Activated CD4-positive, alpha-beta T cell treated with anti-CD3 and anti-CD28 coated beads for 4 hours (primary cell): ENCODE data around the gene SMARCD3.

Experiments used
- DNase-seq, 2 donors: peaks; one replicate each; pipeline ENCODE4 v3.0.0-alpha.2; 2020

Gene SMARCD3

DNA sequence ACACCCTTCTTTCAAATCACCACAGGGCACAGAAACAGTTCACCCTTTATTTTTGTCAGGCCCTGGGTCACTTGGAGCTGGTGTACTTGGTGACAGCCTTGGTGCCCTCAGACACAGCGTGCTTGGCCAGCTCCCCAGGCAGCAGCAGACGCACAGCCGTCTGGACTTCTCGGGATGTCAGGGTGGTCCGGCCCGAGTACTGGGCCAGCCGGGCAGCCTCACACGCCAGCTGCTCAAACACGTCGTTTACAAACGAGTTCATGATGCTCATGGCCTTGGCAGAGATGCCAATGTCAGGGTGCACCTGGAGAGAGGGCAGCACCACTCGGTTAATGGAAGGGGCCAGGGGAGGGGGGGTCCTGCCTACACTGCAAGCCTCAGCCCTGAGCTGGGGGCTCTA lies 40.7 kb downstream of the SMARCD3 start:
- no peak for DNase-seq

DNA sequence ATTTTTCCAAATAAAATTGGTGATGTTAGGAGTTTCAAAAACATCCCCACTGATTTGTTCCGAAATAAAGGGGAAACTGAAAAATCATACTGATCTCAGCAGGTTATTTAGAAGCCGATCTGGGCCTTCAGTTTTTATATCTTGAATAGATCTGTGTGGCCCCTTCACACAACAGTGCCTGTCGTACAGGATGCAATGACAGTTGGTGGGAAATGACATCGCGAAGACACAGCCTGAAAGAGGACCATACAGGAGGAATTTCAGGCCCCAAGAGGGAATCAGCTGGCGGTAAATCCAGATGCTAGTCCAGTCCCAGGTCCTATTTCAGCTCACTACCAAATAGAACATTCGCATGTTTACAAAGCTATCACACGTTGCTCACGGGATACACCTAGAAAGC lies 41.2 kb downstream of the SMARCD3 start:
- DNase-seq, result no peak

DNA sequence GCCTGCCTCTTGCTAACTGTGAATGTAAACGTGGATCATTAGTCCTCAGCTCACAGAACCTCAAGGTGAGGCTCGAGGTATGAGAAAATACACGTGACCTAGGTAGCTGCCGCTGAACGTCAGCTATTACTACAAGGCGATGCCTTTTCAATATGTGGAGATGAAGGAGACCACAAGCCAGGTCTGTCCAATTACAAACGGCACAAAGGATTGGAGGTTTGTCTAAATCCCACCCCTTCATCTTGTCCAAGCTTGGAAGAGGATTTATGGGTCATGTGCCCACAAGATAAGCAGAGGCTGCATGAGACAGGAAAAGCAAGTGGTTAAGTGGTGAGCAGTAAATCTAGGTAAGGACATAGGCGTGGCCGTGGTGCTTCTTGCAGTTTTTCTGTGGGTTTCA lies 41.6 kb downstream of the SMARCD3 start:
- DNase-seq, result no peak

DNA sequence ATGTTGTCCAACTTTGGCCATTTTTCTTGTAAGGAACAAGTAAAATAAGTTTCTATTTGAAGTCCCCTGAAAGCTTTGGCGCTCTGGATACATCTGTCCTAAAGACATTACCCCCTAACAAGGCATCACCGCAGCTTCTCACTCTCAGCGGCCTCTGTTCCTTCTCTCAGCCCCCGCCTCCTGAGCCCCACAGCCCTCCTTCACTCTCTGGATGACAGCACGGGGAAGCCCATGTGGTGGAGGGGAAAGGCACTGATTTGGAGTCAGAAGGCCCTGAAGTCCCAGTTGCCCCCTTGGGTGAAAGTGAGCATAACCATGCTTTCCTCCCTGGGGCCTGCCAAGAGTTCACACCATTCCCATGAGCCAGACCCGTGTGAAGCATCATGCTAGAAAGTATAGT lies 42.8 kb downstream of the SMARCD3 start:
- DNase-seq, result no peak

DNA sequence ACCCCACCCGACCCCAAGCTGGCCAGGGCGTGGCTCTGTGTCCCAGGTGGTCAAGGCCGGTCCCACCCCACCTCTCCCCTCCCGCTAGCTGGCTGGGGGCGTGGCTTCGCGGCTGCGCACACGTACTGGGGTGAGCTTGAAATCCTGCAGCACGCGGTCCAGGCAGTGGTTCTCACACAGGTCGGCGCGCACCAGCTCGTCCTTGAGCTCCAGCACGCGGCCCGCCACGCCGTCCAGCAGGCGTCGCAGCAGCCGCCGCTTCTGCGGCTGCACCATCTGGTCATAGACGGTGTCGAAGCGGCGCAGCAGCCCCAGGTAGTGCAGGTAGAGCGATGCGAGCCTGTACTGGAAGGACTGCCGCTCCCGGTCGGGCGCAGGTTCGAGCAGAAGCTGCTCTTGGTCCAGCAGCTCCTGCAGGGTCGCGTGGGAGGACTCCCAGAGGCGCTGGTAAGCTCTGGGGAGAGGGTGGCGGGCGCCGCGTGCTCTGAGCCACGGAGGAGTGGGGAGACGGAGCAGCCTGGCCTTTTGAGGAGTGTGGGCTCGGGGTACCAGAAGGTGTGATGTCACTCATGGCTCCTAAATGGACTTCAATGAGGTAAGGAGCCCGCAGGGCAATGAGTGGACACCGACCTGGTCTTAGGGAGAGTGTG lies 44.0 kb downstream of the SMARCD3 start:
- no peak for DNase-seq

DNA sequence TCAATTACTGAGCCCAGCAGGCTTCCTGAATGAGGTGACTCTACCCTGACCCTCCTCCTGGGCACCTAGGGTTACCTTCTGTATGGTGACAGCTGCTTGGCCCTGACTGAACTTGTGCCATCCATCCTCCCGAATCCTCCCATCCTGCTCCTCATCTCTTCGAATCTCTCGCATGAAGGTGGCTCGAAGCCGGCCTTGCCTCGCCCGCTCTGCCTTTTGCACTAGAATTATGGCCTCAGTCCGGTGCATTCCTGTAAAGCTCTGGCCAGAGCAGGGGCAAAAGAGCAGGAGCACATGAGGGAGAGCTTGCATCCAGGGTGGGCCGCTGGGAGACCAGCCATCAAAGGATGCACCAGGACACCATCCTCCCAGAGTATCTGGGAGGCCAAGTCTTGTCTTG lies 45.7 kb downstream of the SMARCD3 start:
- no peak for DNase-seq

DNA sequence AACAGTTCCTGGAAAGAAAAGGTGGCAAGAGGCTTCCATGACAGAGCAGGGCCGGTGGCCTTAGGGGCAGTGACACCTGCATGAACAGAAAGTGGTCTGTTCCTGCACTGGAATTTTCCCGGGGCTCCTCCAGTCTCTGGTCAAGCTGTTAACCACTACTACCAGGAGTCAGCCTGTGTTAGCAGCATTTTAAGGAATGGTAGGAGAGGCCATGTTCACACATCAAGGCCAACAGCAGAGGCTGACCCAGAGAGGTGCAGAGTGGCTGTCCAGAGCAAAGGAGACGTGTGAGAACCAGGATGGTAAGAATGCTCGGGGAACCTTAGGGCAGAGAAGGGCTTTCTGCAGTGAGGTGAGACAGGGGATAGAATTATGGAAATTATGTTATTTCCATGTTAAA lies 46.7 kb downstream of the SMARCD3 start:
- no peak for DNase-seq

DNA sequence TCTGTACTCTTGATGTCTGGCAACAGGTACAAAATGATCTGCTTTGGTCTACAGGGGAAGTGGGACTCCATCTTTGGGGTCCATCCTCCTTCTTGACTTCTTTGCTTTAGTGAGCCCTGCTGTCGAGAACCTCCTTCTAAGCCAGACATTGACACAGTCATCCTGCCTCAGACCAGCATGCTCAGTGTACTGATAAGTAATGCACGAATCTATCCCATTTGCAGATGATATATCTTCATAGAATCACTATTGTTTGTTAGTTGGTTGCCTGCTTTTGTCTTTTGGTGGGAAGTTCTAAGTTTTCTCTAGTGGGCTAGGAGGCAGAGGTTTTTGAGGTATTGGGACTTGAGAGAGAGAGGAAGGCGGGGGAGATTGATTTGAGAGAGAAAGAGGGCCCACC lies 47.1 kb downstream of the SMARCD3 start:
- DNase-seq, result no peak

DNA sequence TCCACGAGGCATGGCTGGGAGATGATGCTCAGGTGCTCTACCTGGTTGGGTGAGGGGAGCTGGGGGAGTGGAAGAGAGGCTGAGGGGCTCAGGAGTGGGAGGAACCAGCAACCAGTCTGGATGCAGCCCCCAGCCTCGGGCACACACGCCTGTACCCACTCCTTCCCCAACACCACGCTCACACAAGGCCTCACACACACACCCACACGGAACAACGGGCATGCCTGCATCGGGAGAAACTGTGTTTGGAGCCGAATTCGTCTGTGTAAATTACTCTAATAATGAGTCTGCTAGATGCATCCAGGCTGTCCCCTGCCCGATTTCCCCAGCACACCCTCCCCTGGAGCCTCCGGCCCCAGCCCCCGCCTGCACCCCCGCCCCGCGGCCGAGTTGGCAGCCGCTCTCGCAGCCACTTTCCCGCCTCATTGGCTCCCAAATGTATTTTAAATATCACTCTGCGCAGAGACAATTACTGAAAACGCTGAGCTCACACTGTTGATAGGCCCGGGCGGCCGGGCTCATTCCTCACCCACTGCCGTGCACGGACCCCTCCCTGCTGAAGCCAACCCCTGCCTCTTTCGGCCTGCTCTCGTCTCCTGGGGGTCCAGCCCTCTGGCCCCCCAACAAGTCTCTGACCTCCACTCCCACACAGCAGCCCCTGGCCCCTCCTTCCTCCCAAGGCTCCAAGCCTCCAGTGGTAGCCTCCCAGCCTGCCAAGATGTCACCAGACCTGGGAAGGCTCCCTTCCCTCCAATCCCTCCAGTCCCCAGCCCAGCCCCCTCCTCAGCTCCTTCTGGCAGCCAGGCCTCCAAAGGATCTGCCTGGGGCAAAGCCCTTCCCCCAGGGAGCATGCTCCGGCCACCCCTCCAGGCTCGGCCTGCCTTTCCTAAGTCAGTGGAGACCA lies 49.3 kb downstream of the SMARCD3 start:
- DNase-seq, result no peak

DNA sequence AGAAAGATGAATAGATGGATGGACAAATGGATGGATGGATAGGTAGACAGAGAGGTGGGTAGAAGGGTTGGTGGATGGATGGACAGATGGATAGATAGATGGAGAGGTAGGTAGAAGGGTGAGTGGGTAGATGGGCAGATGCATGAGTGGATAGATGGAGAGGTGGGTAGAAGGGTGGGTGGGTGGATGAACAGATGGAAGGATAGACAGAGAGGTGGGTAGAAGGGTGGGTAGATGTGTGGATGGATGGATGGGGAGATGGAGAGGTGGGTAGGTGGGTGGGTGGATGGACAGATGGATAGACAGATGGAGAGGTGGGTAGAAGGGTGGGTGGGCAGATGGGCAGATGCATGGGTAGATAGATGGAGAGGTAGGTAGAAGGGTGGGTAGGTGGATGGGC lies 50.6 kb downstream of the SMARCD3 start:
- DNase-seq, result no peak

DNA sequence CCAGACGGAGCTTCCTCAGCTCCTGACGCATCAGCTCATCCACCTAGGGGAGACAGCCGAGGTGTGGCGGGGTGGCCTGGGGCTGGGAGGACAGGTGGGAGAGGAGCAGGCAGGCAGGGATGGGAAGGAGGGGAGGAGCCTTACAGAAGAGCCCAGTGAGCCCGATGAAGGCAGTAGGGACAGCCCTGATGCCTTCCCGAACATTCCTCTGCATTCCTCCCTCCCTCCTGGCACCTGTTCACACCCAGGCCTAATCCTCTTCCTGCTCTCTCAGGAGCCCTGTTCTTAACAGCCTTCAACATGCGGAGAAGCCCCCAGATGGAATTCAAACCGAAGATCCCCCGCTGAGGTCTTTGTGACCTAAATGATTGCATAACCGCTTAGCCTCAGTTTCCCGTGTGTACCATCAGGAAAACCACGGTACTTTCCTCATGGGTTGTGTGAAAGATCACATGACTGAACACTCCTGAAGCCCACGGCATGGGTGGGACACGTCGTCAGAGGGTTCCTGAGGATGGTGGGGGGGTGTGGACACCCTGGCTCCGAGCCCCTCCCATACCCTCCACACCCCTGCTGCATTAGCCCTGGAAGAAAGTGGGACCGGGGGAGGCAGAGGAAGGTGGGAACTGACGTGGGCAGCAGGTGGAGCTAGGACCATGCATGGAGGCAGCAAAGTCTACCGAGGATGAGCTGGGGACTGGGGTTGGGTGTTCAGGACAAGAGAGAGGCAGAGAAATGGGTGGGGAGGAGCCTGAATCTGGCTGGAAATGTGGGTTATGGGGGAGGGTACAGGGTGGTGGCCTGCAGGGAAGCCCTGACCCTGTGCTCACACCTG lies 52.7 kb downstream of the SMARCD3 start:
- DNase-seq, result no peak

DNA sequence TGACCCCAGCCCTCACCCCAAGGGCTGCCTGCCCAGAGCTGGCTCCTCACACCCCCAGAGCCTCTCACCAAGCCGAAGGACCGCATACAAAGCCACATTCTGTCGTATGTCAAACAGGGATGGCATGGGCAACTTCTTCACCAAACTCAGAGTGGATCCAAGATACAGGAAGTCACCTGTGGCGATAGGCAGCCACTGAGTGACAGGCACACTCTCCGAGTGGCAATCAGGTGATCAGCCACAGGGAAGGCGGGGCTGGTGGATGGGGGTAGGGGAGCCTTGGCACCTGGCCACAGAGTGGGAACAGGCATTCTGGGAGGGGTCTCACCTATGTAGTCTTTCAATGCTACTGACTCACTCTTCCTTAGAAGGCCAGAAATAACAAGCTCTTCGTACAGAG lies 54.3 kb downstream of the SMARCD3 start:
- no peak for DNase-seq

DNA sequence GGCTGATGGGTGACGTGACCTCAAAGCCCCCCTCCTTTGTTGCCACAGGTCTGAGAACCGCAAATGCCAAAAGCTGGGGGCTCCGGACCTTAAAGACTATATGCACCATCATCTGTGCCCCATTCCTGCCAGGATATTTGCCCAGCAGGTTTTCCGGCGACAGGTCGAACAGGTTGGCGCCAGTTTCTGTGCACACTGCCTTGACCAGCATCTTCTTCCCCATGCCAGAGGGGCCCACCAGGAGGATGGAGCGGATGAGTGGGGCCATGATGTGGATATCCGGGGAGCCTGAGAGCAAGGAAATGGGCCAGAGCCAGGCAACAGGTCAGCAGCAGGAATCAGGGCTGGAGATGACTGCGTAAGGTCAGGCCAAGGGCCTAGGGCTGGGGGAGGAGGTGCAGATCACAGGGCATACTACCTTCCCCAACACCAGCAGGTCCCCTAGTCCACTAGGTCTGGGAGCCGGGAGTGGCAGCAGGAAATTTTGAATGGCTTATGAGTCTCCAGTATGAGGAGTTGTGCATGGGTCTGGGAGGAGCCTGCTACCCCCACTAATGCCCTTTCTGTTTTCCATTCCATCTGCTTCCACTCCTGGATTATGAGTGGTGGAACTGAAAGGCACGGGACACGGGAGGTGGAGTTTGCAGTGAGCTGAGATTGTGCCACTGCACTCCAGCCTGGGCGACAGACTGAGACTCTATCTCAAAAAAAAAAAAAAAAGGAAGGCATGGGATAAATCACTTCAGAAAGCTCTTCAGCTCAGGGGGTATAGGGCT lies 55.1 kb downstream of the SMARCD3 start:
- DNase-seq, result no peak

DNA sequence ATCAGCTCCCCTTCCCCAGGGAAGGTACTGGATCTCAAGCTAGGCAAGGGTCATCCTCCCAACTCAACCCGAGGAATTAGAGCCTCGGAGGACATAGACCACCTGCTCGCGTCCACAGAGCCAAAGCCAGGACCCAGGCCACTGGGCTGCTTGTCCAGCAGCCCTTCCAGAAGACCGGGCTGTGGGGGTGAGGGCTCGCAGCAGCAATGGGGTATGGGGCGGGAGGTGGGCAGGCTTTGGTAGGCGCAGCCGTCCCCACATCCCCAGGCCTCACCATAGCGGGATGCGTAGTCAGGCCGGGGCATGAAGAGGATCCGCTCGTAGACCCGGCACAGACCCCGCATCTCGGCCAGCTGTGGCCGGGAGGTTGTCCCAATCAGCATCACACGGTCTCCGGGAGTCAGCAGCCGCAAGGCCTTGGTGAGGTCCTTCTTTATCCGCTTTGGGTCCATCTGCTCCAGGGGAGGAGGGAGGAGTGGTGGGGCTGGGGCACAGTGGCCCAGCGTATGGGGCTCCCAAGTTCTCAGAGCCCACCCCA lies 56.4 kb downstream of the SMARCD3 start:
- DNase-seq, result no peak

DNA sequence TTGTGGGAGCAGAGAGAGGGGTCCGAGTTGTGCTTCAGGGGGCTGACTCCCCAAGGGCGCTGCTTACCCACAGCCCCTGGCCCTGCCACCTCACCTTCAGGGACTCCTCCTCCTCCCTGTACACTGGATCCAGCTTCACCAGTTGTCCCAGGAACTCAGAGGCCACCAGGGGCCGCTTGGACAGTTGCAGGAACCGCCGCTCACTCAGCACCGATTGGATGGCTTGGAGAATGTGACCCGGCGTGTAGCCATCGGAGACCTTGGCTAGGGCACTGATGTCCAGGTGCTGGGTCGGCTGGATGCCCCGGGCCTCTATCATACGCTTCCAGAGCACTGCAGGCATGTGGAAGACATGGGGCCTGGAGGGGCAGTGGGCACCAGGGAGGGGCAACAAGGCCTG lies 57.0 kb downstream of the SMARCD3 start:
- no peak for DNase-seq

DNA sequence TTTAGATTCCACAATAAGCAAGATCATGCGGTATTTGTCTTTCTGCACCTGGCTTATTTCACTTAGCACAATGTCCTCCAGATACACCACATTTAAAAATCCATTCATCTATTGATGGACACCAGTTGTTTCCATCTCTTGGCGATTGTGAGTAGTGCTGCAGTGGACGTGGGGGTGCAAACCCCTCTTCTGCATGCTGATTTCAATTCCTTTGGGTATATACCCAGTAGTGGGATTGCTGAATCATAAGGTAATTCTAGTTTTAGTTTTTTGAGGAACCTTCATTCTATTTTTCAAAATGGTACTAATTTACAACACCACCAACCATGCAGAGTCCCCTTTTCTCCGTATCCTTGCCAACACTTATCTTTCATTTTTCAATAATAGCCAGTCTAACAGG lies 59.5 kb downstream of the SMARCD3 start:
- DNase-seq, result no peak
